ENCODE results near the gene TP53. TPM values are rescaled to one million over a fixed set of nuclear protein-coding genes. Genes with fewer than 3 reads are reported as not detected.

Gene TP53
- total and polyA plus RNA-seq, 4 donors, result 22.3 to 57.0 (median 27.5) TPM

- peak overlapping the region in 1 of 2 donors; percentile 42 for H3K9ac ChIP-seq (ENCODE audit: insufficient read depth in 1 of 2, low read length in 2 of 2)
- no peak overlapping the region for H3K4me3 ChIP-seq
- no peak for TF ChIP-seq CTCF (IDR thresholded peaks at IDR 0.05; ENCODE audit: control extremely low read depth, extremely low read depth)
- H3K27me3 ChIP-seq (ENCODE audit: control insufficient read depth in 3 of 3, insufficient read depth in 3 of 3, low read length in 2 of 3), result peaks cover 0 to 11% (median 0%) of the 10 kb centered on the region in 3 donors
- H3K27ac ChIP-seq (ENCODE audit: low read depth in 1 of 2, low read length in 1 of 2), result no peak overlapping the region
- no peak for DNase-seq
- H3K4me1 ChIP-seq (ENCODE audit: control insufficient read depth in 5 of 5, insufficient read depth in 5 of 5, low read length in 5 of 5), result peaks cover 0 to 36% (median 5%) of the 10 kb centered on the region in 5 donors
- 0 to 2% methylated on average over 37 to 45 of the region's 45 CpGs for WGBS, 2 donors
- no peaks in the 10 kb centered on the region for H3K9me3 ChIP-seq (ENCODE audit: control insufficient read depth in 4 of 4, insufficient read depth in 3 of 4, low read length in 3 of 4)
- no peak for ATAC-seq (ENCODE audit: insufficient read depth, low FRiP score)
- peaks cover 0 to 9% (median under 1%) of the 10 kb centered on the region in 4 donors for H3K36me3 ChIP-seq (ENCODE audit: control insufficient read depth in 4 of 4, insufficient read depth in 4 of 4, low read length in 4 of 4)
Measured at GRCh38 chr17:7651097-7651664, 36.1 kb downstream of the TP53 start.

- H3K4me3 ChIP-seq, result no peak within 1 kb of the TSS
- peaks cover 0 to 6% (median 0%) of the 10 kb centered on the region in 4 donors for H3K36me3 ChIP-seq (ENCODE audit: control insufficient read depth in 4 of 4, insufficient read depth in 4 of 4, low read length in 4 of 4)
- peaks cover 0 to 11% (median 0%) of the 10 kb centered on the region in 3 donors for H3K27me3 ChIP-seq (ENCODE audit: control insufficient read depth in 3 of 3, insufficient read depth in 3 of 3, low read length in 2 of 3)
- peak; percentile 85 to 90 (median 86) for DNase-seq
- TF ChIP-seq CTCF (IDR thresholded peaks at IDR 0.05; ENCODE audit: control extremely low read depth, extremely low read depth), result no peak
- no peak within 1 kb of the TSS for H3K27ac ChIP-seq (ENCODE audit: low read depth in 1 of 2, low read length in 1 of 2)
- no peaks in the 10 kb centered on the region for H3K9me3 ChIP-seq (ENCODE audit: control insufficient read depth in 4 of 4, insufficient read depth in 3 of 4, low read length in 3 of 4)
- H3K4me1 ChIP-seq (ENCODE audit: control insufficient read depth in 5 of 5, insufficient read depth in 5 of 5, low read length in 5 of 5), result peaks cover 0 to 35% (median 5%) of the 10 kb centered on the region in 5 donors
- ATAC-seq (ENCODE audit: insufficient read depth, low FRiP score), result no peak
- 1% methylated on average over 30 to 34 of the region's 34 CpGs for whole genome bisulfite sequencing, 2 donors
- H3K9ac ChIP-seq (ENCODE audit: insufficient read depth in 1 of 2, low read length in 2 of 2), result peak within 1 kb of the TSS in 1 of 2 donors; percentile 42
Measured at GRCh38 chr17:7650509-7651096, 36.7 kb downstream of the TP53 start, which contains the start of gene ATP1B2. TSS of gene ATP1B2 (plus strand) at chr17:7650926. CDS start at chr17:7651519, 593 bp downstream.

GRCh38 chr17:7647018-7647417 lies 40.3 kb downstream of the TP53 start:
- TF ChIP-seq CTCF (IDR thresholded peaks at IDR 0.05; ENCODE audit: control extremely low read depth, extremely low read depth), result no peak
- ATAC-seq (ENCODE audit: insufficient read depth, low FRiP score) (no peak), DNase-seq (no peak)
- WGBS, 2 donors, result 55 to 56% methylated on average over 4 of the region's 4 CpGs
- no peaks in the 10 kb centered on the region for H3K9me3 ChIP-seq (ENCODE audit: control insufficient read depth in 4 of 4, insufficient read depth in 3 of 4, low read length in 3 of 4)
- H3K27ac ChIP-seq (ENCODE audit: low read depth in 1 of 2, low read length in 1 of 2), result no peak overlapping the region
- H3K9ac ChIP-seq (ENCODE audit: insufficient read depth in 1 of 2, low read length in 2 of 2), result no peak overlapping the region
- H3K4me3 ChIP-seq, result no peak overlapping the region
- H3K27me3 ChIP-seq (ENCODE audit: control insufficient read depth in 3 of 3, insufficient read depth in 3 of 3, low read length in 2 of 3), result peaks cover 0 to 7% (median 0%) of the 10 kb centered on the region in 3 donors
- no peaks in the 10 kb centered on the region for H3K36me3 ChIP-seq (ENCODE audit: control insufficient read depth in 4 of 4, insufficient read depth in 4 of 4, low read length in 4 of 4)
- peaks cover 0 to 15% (median 5%) of the 10 kb centered on the region in 5 donors for H3K4me1 ChIP-seq (ENCODE audit: control insufficient read depth in 5 of 5, insufficient read depth in 5 of 5, low read length in 5 of 5)

Measured in lung (tissue), 12 donors.